Heart left ventricle (tissue), 13 donors: ENCODE data around the gene GNA15.

Source experiments
- POLR2A ChIP-seq, 2 donors: fragments of 450-650 bp; IDR thresholded peaks; one replicate each; pipeline ENCODE4 v1.6.1; 2017; ENCODE audit warnings: antibody characterized with exemption in 2 of 2, mild to moderate bottlenecking in 2 of 2, moderate library complexity in 2 of 2
- TF ChIP-seq, protein P1 (sequence below), 12 donors: fragments of 200-600 bp; sonication (generic) in 4 of 12; IDR thresholded peaks; one replicate each; pipeline versions ENCODE4 v1.5.0 to v1.8.0; 2018 to 2022; ENCODE audit warnings: antibody characterized with exemption in 12 of 12, mild to moderate bottlenecking in 5 of 12
- donor health status: ischemic (EF 13 %, LVEDD 7.1; RV severe dilation, severe dysfunction).
- donor health status: DM: no; HTN: yes; CAD: no.
- donor health status: DM: no; HTN: no; CAD: no.
- donor health status: ischemic (EF 25% LVEDD 6.9; RV normal size, moderate dysfunction).
- donor health status: ischemic (EF 25% LVEDD 5.7; RV mildly dilated, moderate dysfunction).
- donor health status: ischemic (EF 35%, LVEDD 5.7; RV mildly dilated, moderate dysfunction).
- donor health status: nonischemic (EF 11% LVEDD 7.7; RV severe dilation, severe dysfunction).
- donor health status: DM: yes; HTN: yes; CAD: no.
- donor health status: PGD.
- donor health status: ischemic (EF 29% LVEDD 5.4; RV normal size, mild dysfunction).
- donor health status: nonischemic (EF 23%, LVEDD 6.1; RV moderate dilation, normal function).

DNA sequence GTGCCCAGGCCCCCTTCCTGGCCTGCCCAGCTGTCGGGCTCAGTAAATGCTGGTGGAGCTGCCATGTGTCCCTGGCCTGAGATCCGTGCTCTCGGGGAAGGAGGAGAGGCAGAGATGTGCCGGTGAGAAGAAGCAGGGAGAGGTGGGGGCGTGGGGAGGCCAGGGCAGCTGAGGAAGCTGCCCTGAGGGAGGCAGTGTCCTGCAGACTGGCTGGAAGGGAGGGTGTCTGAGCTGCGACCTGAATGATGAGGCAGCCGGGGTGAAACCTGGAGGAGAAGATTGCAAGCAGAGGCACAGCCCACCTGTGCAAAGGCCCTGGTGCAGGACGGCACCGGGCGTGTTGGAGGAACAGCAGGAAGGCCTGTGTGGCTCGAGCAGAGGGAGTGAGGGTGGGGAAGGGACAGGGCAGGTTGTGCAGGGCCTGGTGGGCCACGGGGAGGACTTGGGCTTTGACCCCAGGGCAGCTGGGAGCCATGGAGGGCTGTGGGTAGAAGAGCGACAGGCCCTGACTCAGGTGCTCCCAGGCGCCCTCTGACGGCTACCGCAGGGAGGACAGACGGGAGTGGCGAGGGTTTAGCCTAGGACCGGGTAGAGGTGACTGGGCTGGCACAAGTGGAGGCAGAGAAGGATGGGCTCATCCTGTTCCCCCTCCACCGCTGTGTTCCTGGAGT lies 74.6 kb downstream of the GNA15 start:
- no peak for TF ChIP-seq POLR2A (IDR thresholded peaks at IDR 0.05)
- TF ChIP-seq, protein P1, sequence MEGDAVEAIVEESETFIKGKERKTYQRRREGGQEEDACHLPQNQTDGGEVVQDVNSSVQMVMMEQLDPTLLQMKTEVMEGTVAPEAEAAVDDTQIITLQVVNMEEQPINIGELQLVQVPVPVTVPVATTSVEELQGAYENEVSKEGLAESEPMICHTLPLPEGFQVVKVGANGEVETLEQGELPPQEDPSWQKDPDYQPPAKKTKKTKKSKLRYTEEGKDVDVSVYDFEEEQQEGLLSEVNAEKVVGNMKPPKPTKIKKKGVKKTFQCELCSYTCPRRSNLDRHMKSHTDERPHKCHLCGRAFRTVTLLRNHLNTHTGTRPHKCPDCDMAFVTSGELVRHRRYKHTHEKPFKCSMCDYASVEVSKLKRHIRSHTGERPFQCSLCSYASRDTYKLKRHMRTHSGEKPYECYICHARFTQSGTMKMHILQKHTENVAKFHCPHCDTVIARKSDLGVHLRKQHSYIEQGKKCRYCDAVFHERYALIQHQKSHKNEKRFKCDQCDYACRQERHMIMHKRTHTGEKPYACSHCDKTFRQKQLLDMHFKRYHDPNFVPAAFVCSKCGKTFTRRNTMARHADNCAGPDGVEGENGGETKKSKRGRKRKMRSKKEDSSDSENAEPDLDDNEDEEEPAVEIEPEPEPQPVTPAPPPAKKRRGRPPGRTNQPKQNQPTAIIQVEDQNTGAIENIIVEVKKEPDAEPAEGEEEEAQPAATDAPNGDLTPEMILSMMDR (IDR thresholded peaks at IDR 0.05), result peak; percentile 33 to 60 (median 50)
